Measurements from ENCODE around the gene DDB1.

Gene DDB1

DNA sequence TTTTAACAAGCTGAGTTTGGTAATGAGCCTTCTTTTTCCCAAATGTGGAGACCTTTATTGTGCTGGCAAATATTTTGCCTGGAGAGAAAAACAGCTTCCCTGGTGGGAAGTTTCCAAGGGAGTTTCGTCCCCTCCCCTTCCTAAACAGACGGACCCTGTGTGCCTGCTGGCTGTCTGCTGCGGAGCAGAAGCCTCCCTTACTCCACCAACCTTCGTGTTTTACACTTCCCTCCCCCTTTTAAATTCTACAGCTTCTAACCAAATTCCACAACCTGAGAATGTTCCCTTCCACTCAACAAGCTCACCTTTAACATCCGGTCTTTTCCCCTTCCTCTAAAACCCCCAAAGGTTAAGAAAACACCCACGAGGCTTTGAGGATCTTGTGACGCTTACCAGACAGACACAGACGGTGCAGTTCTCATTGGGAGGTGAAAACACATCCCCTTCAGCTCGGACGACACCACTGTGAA is 54.9 kb downstream of the DDB1 start:
- peaks cover 25% of the 10 kb centered on the region for H3K4me1 Mint-ChIP-seq
- no peak for DNase-seq
- TF ChIP-seq, protein P1, sequence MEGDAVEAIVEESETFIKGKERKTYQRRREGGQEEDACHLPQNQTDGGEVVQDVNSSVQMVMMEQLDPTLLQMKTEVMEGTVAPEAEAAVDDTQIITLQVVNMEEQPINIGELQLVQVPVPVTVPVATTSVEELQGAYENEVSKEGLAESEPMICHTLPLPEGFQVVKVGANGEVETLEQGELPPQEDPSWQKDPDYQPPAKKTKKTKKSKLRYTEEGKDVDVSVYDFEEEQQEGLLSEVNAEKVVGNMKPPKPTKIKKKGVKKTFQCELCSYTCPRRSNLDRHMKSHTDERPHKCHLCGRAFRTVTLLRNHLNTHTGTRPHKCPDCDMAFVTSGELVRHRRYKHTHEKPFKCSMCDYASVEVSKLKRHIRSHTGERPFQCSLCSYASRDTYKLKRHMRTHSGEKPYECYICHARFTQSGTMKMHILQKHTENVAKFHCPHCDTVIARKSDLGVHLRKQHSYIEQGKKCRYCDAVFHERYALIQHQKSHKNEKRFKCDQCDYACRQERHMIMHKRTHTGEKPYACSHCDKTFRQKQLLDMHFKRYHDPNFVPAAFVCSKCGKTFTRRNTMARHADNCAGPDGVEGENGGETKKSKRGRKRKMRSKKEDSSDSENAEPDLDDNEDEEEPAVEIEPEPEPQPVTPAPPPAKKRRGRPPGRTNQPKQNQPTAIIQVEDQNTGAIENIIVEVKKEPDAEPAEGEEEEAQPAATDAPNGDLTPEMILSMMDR (IDR thresholded peaks at IDR 0.05), result no peak
- H3K4me3 Mint-ChIP-seq, result peak overlapping the region; percentile 51
- H3K9me3 Mint-ChIP-seq, result no peaks in the 10 kb centered on the region
- H3K27ac Mint-ChIP-seq, result peak overlapping the region; percentile 85
- H3K36me3 Mint-ChIP-seq (ENCODE audit: low read depth), result peaks cover 54% of the 10 kb centered on the region
- H3K27me3 Mint-ChIP-seq (ENCODE audit: low read depth, poor library complexity), result peaks cover 10% of the 10 kb centered on the region

GRCh38 chr11:61277186-61278000 is 55.5 kb downstream of the DDB1 start:
- H3K4me3 Mint-ChIP-seq, result no peak overlapping the region
- H3K27me3 Mint-ChIP-seq (ENCODE audit: low read depth, poor library complexity), result peaks cover 6% of the 10 kb centered on the region
- peaks cover 50% of the 10 kb centered on the region for H3K36me3 Mint-ChIP-seq (ENCODE audit: low read depth)
- H3K9me3 Mint-ChIP-seq, result no peaks in the 10 kb centered on the region
- H3K4me1 Mint-ChIP-seq, result peaks cover 25% of the 10 kb centered on the region
- TF ChIP-seq, protein P1 (IDR thresholded peaks at IDR 0.05), result no peak
- no peak overlapping the region for H3K27ac Mint-ChIP-seq
- no peak for DNase-seq

DNA sequence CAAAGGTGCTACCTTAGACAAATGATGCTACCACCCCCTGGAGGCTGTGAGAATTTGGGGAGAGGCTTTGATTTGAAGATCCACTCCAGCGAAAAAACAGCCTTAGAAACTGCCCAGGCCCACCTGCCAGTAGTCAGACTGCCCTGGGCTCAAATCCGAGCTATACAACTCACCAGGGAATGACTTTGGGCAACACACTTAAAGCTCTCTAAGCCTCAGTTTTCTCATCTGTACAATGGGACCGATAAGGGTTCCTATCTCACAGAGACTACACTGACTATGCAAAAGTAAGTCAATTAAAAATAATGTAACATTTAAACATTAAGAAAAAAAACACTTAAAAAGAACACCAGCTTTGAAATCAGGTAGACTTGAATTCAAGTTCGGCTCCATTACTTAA is 57.7 kb downstream of the DDB1 start:
- Mint-ChIP-seq H3K27ac (no peak overlapping the region), H3K4me1 (peaks cover 20% of the 10 kb centered on the region), H3K9me3 (no peaks in the 10 kb centered on the region), H3K4me3 (no peak overlapping the region), H3K27me3 (ENCODE audit: low read depth, poor library complexity) (no peaks in the 10 kb centered on the region), H3K36me3 (ENCODE audit: low read depth) (peaks cover 38% of the 10 kb centered on the region)
- DNase-seq, result no peak
- TF ChIP-seq, protein P1 (IDR thresholded peaks at IDR 0.05), result no peak

GRCh38 chr11:61274084-61274483 is 58.8 kb downstream of the DDB1 start:
- Mint-ChIP-seq H3K9me3 (no peaks in the 10 kb centered on the region), H3K36me3 (ENCODE audit: low read depth) (peaks cover 27% of the 10 kb centered on the region), H3K4me3 (no peak overlapping the region), H3K4me1 (peaks cover 14% of the 10 kb centered on the region), H3K27me3 (ENCODE audit: low read depth, poor library complexity) (no peaks in the 10 kb centered on the region), H3K27ac (no peak overlapping the region)
- no peak for DNase-seq
- TF ChIP-seq, protein P1 (IDR thresholded peaks at IDR 0.05), result no peak

DNA sequence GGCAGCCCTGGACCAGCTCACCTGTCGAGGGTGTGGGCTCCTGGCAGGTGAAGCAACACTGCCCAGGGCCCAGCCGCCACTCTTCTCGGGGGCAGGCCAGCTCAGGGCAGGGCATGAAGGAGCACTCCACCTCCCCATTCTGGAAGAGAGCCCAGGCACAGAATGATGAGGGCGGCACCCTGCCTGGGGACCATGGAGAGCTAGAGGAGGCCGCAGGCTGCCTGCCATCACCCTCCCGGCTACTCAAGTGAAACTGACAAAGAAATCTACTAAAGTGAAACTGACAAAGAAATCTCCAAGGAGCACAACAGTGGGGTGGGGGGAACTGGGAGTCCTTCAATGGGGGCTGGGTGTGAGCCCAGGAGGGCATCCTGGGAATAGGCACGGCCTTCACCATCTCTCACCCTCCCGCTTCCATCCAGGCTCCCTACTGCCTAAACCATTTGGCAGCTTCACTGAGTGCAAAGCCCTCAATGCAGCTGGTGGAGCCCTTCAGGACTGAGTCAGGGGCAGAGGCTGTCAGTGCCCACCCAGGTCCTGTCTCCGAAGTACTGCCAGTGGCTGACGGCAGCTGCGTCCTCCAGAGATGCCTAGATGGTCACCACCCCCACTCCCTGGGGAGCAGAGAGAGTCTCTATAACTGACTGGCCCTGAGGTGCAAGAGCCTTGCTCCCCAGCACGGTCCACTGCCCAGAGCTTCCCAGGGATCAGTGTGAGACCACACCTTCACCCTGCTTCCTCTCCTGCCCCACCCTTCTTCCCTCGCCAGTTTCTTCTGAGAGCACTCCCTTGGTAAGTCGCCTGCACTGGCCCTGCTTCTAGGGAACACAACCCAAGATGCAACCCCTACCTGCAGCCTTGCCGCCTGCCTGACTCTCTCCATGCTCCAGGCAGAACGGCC is 59.5 kb downstream of the DDB1 start:
- no peak for DNase-seq
- H3K4me3 Mint-ChIP-seq, result no peak overlapping the region
- peaks cover 24% of the 10 kb centered on the region for H3K36me3 Mint-ChIP-seq (ENCODE audit: low read depth)
- H3K9me3 Mint-ChIP-seq, result no peaks in the 10 kb centered on the region
- no peak overlapping the region for H3K27ac Mint-ChIP-seq
- TF ChIP-seq, protein P1 (IDR thresholded peaks at IDR 0.05), result no peak
- H3K4me1 Mint-ChIP-seq, result peaks cover 11% of the 10 kb centered on the region
- no peaks in the 10 kb centered on the region for H3K27me3 Mint-ChIP-seq (ENCODE audit: low read depth, poor library complexity)
